Fibroblast of lung (primary cell): Measurements from ENCODE around the gene FBLL1.

Experiments used
- EZH2 ChIP-seq: IDR thresholded peaks from 2 replicates; pipeline ENCODE4 v1.5.1; 2012; ENCODE audit warnings: low read length, control low read depth, mild to moderate bottlenecking; ENCODE audit errors: missing control alignments
- TF ChIP-seq, protein P1 (sequence below), 2 donors: IDR thresholded peaks in 1 of 2; conservative IDR thresholded peaks in 1 of 2; 1 replicate in 1 of 2; 2 replicates in 1 of 2; pipeline ENCODE4 v1.5.1; 2011 to 2012; ENCODE audit warnings: low read length in 2 of 2, control low read depth in 1 of 2, inconsistent platforms in 1 of 2, low read depth in 1 of 2, mild to moderate bottlenecking in 1 of 2

DNA sequence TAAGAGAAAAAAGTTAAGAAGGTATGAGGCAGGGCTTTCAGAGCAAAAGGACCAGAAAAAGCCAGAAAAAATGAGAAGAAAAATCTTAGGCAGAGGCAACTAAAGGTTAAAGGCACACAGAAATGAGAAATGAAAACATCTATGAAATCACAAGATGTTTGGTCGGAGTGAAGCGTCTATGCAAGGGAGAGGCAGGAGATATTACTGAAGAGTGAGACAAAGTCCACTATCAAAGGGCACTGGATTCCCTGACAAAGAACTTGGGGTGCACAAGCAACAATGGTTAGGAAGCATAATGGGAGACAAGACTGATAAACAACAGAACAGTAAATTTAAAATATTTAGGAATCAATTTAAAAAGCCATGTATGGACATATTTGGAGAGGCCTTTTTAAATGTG is 33.2 kb downstream of the FBLL1 start:
- TF ChIP-seq, protein P1, sequence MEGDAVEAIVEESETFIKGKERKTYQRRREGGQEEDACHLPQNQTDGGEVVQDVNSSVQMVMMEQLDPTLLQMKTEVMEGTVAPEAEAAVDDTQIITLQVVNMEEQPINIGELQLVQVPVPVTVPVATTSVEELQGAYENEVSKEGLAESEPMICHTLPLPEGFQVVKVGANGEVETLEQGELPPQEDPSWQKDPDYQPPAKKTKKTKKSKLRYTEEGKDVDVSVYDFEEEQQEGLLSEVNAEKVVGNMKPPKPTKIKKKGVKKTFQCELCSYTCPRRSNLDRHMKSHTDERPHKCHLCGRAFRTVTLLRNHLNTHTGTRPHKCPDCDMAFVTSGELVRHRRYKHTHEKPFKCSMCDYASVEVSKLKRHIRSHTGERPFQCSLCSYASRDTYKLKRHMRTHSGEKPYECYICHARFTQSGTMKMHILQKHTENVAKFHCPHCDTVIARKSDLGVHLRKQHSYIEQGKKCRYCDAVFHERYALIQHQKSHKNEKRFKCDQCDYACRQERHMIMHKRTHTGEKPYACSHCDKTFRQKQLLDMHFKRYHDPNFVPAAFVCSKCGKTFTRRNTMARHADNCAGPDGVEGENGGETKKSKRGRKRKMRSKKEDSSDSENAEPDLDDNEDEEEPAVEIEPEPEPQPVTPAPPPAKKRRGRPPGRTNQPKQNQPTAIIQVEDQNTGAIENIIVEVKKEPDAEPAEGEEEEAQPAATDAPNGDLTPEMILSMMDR (conservative IDR thresholded peaks at IDR 0.05 in 1 of 2, IDR thresholded peaks at IDR 0.05 in 1 of 2; ENCODE audit: low read depth in 1 of 2, low read length in 2 of 2), result no peak
- TF ChIP-seq EZH2, result no peak
